Right renal pelvis (tissue), 4 donors: ENCODE data around the gene ITGA4. TPM values are rescaled to one million over a fixed set of nuclear protein-coding genes. Genes with fewer than 3 reads are reported as not detected.

Source experiments
- DNase-seq, 4 donors: peaks; one replicate each; pipeline ENCODE4 v3.0.0-alpha.2; 2013; ENCODE audit warnings: low read depth in 4 of 4, low spot score in 3 of 4, missing footprints in 1 of 4
- polyA plus RNA-seq, 4 donors: library from polyadenylated mRNA; unstranded; fragments of 120-200 nt; gene quantifications; one replicate each; pipeline ENCODE4 v1.2.1, GENCODE V29; 2013; ENCODE audit not compliant: insufficient read length in 4 of 4

The ITGA4 gene
- polyA plus RNA-seq, 4 donors = 25.6 to 37.6 (median 33.7) TPM

- DNase-seq = no peak
Measured at GRCh38 chr2:181485638-181485946, 28.4 kb downstream of the ITGA4 start.

GRCh38 chr2:181499231-181499630, 42.0 kb downstream of the ITGA4 start:
- no peak for DNase-seq

GRCh38 chr2:181500201-181500600, 43.0 kb downstream of the ITGA4 start:
- no peak for DNase-seq

GRCh38 chr2:181515719-181516118, 58.5 kb downstream of the ITGA4 start:
- DNase-seq = no peak

GRCh38 chr2:181516992-181517391, 59.8 kb downstream of the ITGA4 start:
- DNase-seq = no peak

GRCh38 chr2:181517685-181518301, 60.6 kb downstream of the ITGA4 start:
- DNase-seq = no peak

GRCh38 chr2:181520253-181520652, 63.1 kb downstream of the ITGA4 start:
- no peak for DNase-seq

GRCh38 chr2:181523756-181524155, 66.6 kb downstream of the ITGA4 start:
- DNase-seq = no peak

GRCh38 chr2:181526014-181526413, 68.8 kb downstream of the ITGA4 start:
- no peak for DNase-seq

- DNase-seq = no peak
Measured at GRCh38 chr2:181527058-181527457, 69.9 kb downstream of the ITGA4 start.

GRCh38 chr2:181528441-181528840, 71.3 kb downstream of the ITGA4 start:
- no peak for DNase-seq

- no peak for DNase-seq
Measured at GRCh38 chr2:181536730-181537129, 79.5 kb downstream of the ITGA4 start.

GRCh38 chr2:181540421-181540820, 83.2 kb downstream of the ITGA4 start:
- DNase-seq = no peak

GRCh38 chr2:181542170-181542569, 85.0 kb downstream of the ITGA4 start:
- DNase-seq = no peak

- no peak for DNase-seq
Measured at GRCh38 chr2:181546086-181546485, 88.9 kb downstream of the ITGA4 start.

GRCh38 chr2:181552808-181553207, 95.6 kb downstream of the ITGA4 start:
- no peak for DNase-seq

GRCh38 chr2:181553244-181553643, 96.1 kb downstream of the ITGA4 start:
- DNase-seq = no peak

- no peak for DNase-seq
Measured at GRCh38 chr2:181554061-181554830, 97.1 kb downstream of the ITGA4 start.

- no peak for DNase-seq
Measured at GRCh38 chr2:181558371-181558770, 101.2 kb downstream of the ITGA4 start.

GRCh38 chr2:181563101-181563692, 106.0 kb downstream of the ITGA4 start:
- no peak for DNase-seq

- no peak for DNase-seq
Measured at GRCh38 chr2:181566334-181567032, 109.3 kb downstream of the ITGA4 start.
